HepG2 (cell line): ENCODE measurements around the gene KRTCAP2. TPM values are rescaled to one million over a fixed set of nuclear protein-coding genes. Genes with fewer than 3 reads are reported as not detected.
A peak's percentile ranks its signal among the peaks of the same experiment; 100 is the strongest.

Experiments
- BRCA1 ChIP-seq: sonication (generic); formaldehyde crosslinking; IDR thresholded peaks from 2 replicates; pipeline ENCODE4 v1.4.0; 2020; ENCODE audit warnings: missing genetic modification reagents
- DNMT1 ChIP-seq: sonication (generic); formaldehyde crosslinking; IDR thresholded peaks from 2 replicates; pipeline ENCODE4 v1.5.1; 2020; ENCODE audit warnings: mild to moderate bottlenecking, missing genetic modification reagents
- GATAD1 ChIP-seq: IDR thresholded peaks from 2 replicates; pipeline ENCODE4 v1.6.1; 2016; ENCODE audit warnings: missing genetic modification reagents, missing compliant biosample characterization
- HCFC1 ChIP-seq: fragments of 150-350 bp; IDR thresholded peaks from 2 replicates; pipeline ENCODE4 v1.6.1; 2014; ENCODE audit warnings: low read depth, low read length
- HNRNPL ChIP-seq: fragments of 200-400 bp; formaldehyde crosslinking; IDR thresholded peaks from 2 replicates; pipeline ENCODE4 v1.6.1; 2017; ENCODE audit warnings: mild to moderate bottlenecking, low read depth, low read length
- JUND ChIP-seq: sonication (generic); formaldehyde crosslinking; IDR thresholded peaks from 2 replicates; pipeline ENCODE4 v1.8.0; 2022; ENCODE audit warnings: mild to moderate bottlenecking, missing genetic modification reagents
- KDM2A ChIP-seq: sonication (generic); formaldehyde crosslinking; IDR thresholded peaks from 2 replicates; pipeline ENCODE4 v1.4.0; 2020; ENCODE audit warnings: low read depth, missing genetic modification reagents, borderline replicate concordance
- KMT2A ChIP-seq: sonication (generic); formaldehyde crosslinking; IDR thresholded peaks from 2 replicates; pipeline ENCODE4 v1.4.0; 2020; ENCODE audit warnings: missing genetic modification reagents
- MXD3 ChIP-seq: IDR thresholded peaks from 2 replicates; pipeline ENCODE4 v1.6.1; 2016; ENCODE audit warnings: mild to moderate bottlenecking, missing biosample characterization, missing genetic modification reagents
- PAWR ChIP-seq: sonication (generic); formaldehyde crosslinking; IDR thresholded peaks from 2 replicates; pipeline ENCODE4 v1.4.0; 2020; ENCODE audit warnings: missing genetic modification reagents, mild to moderate bottlenecking, borderline replicate concordance
- PRMT3 ChIP-seq: sonication (generic); formaldehyde crosslinking; IDR thresholded peaks from 2 replicates; pipeline ENCODE4 v1.8.1; 2022; ENCODE audit warnings: low read depth, mild to moderate bottlenecking, moderate library complexity, missing genetic modification reagents, borderline replicate concordance
- SMARCE1 ChIP-seq: fragments of 450-650 bp; IDR thresholded peaks from 2 replicates; pipeline ENCODE4 v1.6.1; 2017; ENCODE audit warnings: borderline replicate concordance
- SRF ChIP-seq: IDR thresholded peaks from 2 replicates; pipeline ENCODE4 v1.6.1; 2011; ENCODE audit warnings: mild to moderate bottlenecking, low read depth, low read length, moderate library complexity
- ZBTB21 ChIP-seq: sonication (generic); formaldehyde crosslinking; IDR thresholded peaks from 2 replicates; pipeline ENCODE4 v1.4.0; 2020; ENCODE audit warnings: missing genetic modification reagents
- ZBTB38 ChIP-seq: sonication (generic); formaldehyde crosslinking; IDR thresholded peaks from 2 replicates; pipeline ENCODE4 v1.5.1; 2020; ENCODE audit warnings: mild to moderate bottlenecking, missing genetic modification reagents
- ZBTB43 ChIP-seq: sonication (generic); formaldehyde crosslinking; conservative IDR thresholded peaks from 2 replicates; pipeline ENCODE4 v1.4.0; 2020; ENCODE audit warnings: missing genetic modification reagents
- ZFP62 ChIP-seq: sonication (generic); formaldehyde crosslinking; IDR thresholded peaks from 2 replicates; pipeline ENCODE4 v1.4.0; 2020; ENCODE audit warnings: missing genetic modification reagents
- ZFY ChIP-seq: sonication (generic); formaldehyde crosslinking; IDR thresholded peaks from 2 replicates; pipeline ENCODE4 v1.4.0; 2020; ENCODE audit warnings: missing genetic modification reagents
- ZMAT3 ChIP-seq: sonication (generic); formaldehyde crosslinking; conservative IDR thresholded peaks from 2 replicates; pipeline ENCODE4 v1.7.0; 2021; ENCODE audit warnings: missing genetic modification reagents
- ZNF263 ChIP-seq: sonication (generic); formaldehyde crosslinking; IDR thresholded peaks from 2 replicates; pipeline ENCODE4 v1.4.0; 2020; ENCODE audit warnings: missing genetic modification reagents
- ZNF296 ChIP-seq: sonication (generic); formaldehyde crosslinking; conservative IDR thresholded peaks from 2 replicates; pipeline ENCODE4 v1.5.0; 2020; ENCODE audit warnings: mild to moderate bottlenecking, missing genetic modification reagents
- ZNF33B ChIP-seq: sonication (generic); formaldehyde crosslinking; IDR thresholded peaks from 2 replicates; pipeline ENCODE4 v1.5.1; 2020; ENCODE audit warnings: mild to moderate bottlenecking, missing genetic modification reagents
- ZNF768 ChIP-seq: sonication (generic); formaldehyde crosslinking; IDR thresholded peaks from 2 replicates; pipeline ENCODE4 v1.4.0; 2020; ENCODE audit warnings: missing genetic modification reagents
- polyA plus RNA-seq, 8 experiments: library from polyadenylated mRNA; depleted of rRNA in 3 of 8; stranded (reverse) in 7 of 8; unstranded in 1 of 8; fragments of >200 nt; fragmentation: Illumina TruSeq in 4 of 8; extraction: Trizol in 4 of 8; gene quantifications; 2 replicates each; pipeline versions ENCODE4 v1.2.1 to v1.2.3, GENCODE V29; 2011 to 2016; ENCODE audit warnings: low read depth in 4 of 8, missing spikeins in 1 of 8, mixed read lengths in 1 of 8; ENCODE audit not compliant: insufficient read depth in 1 of 8
- total RNA-seq, 5 experiments: library from RNA; depleted of rRNA; stranded (reverse); fragments of >200 nt; fragmentation: Illumina TruSeq; extraction: Trizol; gene quantifications; 2 replicates each; pipeline ENCODE4 v1.2.3, GENCODE V29; 2016; ENCODE audit warnings: low read depth in 1 of 5
- TF ChIP-seq, protein P1 (sequence below): fragments of 450-650 bp; IDR thresholded peaks from 2 replicates; pipeline ENCODE4 v1.6.1; 2017; ENCODE audit warnings: mild to moderate bottlenecking
- TF ChIP-seq, protein P2 (sequence below): sonication (generic); formaldehyde crosslinking; IDR thresholded peaks from 2 replicates; pipeline ENCODE4 v1.8.1; 2023; ENCODE audit warnings: mild to moderate bottlenecking, missing genetic modification reagents
- TF ChIP-seq, protein P3 (sequence below): sonication (generic); formaldehyde crosslinking; IDR thresholded peaks from 2 replicates; pipeline ENCODE4 v1.5.1; 2020; ENCODE audit warnings: missing genetic modification reagents, mild to moderate bottlenecking, borderline replicate concordance

The KRTCAP2 gene
- total and polyA plus RNA-seq, 2 of the 13 experiments (the other 11 are each of a cell fraction or from before 2014, with no cell fraction given) = 77.3 to 79.4 TPM

DNA sequence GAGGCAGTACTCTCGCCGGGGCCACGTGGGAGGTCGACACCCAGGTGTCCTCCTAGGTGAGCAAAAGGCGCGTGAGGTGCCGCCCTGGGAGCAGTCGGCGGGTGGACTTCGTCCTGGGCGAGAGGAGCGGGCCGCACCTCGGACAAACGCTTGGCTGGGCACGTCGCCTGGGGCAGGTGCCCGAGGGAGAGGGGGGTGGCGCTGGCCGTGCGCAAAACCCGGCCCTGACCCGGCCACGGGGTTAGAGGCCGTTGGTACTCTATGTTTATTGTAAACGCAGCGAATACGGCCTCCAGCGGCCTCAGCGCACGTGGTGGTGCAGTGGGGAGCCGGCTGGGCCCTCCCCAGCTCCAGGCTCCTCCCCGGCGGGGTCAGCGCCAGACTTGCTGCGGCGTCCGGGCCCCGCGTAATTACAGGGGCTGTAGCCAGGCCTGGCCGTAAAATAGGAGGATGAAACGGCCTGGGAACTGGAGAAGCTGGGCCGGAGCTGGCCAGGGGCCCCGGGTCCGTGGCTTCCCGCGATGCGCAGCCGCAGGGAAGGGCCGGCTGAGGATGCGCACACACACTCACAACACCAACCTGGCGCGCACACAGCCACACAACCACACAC, 47.1 kb downstream of the KRTCAP2 start (continued):
- TF ChIP-seq, protein P1, sequence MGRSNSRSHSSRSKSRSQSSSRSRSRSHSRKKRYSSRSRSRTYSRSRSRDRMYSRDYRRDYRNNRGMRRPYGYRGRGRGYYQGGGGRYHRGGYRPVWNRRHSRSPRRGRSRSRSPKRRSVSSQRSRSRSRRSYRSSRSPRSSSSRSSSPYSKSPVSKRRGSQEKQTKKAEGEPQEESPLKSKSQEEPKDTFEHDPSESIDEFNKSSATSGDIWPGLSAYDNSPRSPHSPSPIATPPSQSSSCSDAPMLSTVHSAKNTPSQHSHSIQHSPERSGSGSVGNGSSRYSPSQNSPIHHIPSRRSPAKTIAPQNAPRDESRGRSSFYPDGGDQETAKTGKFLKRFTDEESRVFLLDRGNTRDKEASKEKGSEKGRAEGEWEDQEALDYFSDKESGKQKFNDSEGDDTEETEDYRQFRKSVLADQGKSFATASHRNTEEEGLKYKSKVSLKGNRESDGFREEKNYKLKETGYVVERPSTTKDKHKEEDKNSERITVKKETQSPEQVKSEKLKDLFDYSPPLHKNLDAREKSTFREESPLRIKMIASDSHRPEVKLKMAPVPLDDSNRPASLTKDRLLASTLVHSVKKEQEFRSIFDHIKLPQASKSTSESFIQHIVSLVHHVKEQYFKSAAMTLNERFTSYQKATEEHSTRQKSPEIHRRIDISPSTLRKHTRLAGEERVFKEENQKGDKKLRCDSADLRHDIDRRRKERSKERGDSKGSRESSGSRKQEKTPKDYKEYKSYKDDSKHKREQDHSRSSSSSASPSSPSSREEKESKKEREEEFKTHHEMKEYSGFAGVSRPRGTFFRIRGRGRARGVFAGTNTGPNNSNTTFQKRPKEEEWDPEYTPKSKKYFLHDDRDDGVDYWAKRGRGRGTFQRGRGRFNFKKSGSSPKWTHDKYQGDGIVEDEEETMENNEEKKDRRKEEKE = no peak
- TF ChIP-seq BRCA1 = peak; percentile 20; the same call in 1 of the 2 replicates
- TF ChIP-seq, protein P2, sequence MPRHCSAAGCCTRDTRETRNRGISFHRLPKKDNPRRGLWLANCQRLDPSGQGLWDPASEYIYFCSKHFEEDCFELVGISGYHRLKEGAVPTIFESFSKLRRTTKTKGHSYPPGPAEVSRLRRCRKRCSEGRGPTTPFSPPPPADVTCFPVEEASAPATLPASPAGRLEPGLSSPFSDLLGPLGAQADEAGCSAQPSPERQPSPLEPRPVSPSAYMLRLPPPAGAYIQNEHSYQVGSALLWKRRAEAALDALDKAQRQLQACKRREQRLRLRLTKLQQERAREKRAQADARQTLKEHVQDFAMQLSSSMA (CRISPR knock-in tag) = no peak
- TF ChIP-seq ZNF296 (CRISPR knock-in tag) = peak; percentile 72; the same call in 1 of the 2 replicates
- no peak for TF ChIP-seq PAWR
- TF ChIP-seq DNMT1 = no peak
- peak; percentile 87 for TF ChIP-seq KDM2A (CRISPR knock-in tag)
- TF ChIP-seq HNRNPL = peak; percentile 99
- peak; percentile 99 for TF ChIP-seq ZBTB43 (CRISPR knock-in tag)
- peak; percentile 93 for TF ChIP-seq ZBTB38 (CRISPR knock-in tag)
- TF ChIP-seq KMT2A (CRISPR knock-in tag) = no peak; the same call in 1 of the 2 replicates
- TF ChIP-seq, protein P3, sequence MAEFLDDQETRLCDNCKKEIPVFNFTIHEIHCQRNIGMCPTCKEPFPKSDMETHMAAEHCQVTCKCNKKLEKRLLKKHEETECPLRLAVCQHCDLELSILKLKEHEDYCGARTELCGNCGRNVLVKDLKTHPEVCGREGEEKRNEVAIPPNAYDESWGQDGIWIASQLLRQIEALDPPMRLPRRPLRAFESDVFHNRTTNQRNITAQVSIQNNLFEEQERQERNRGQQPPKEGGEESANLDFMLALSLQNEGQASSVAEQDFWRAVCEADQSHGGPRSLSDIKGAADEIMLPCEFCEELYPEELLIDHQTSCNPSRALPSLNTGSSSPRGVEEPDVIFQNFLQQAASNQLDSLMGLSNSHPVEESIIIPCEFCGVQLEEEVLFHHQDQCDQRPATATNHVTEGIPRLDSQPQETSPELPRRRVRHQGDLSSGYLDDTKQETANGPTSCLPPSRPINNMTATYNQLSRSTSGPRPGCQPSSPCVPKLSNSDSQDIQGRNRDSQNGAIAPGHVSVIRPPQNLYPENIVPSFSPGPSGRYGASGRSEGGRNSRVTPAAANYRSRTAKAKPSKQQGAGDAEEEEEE (CRISPR knock-in tag) = peak; percentile 97
- peak; percentile 97 for TF ChIP-seq MXD3 (CRISPR knock-in tag)
- TF ChIP-seq ZMAT3 (CRISPR knock-in tag) = peak; percentile 94
- no peak for TF ChIP-seq SMARCE1
- TF ChIP-seq ZNF263 = peak; percentile 95
- TF ChIP-seq ZFP62 (CRISPR knock-in tag) = no peak
- TF ChIP-seq GATAD1 (CRISPR knock-in tag) = peak; percentile 77
- no peak for TF ChIP-seq SRF
- TF ChIP-seq ZBTB21 (CRISPR knock-in tag) = peak; percentile 51
- no peak for TF ChIP-seq HCFC1
- TF ChIP-seq ZNF768 (CRISPR knock-in tag) = peak; percentile 42; the same call in 1 of the 2 replicates
- peak; percentile 87 for TF ChIP-seq ZFY (CRISPR knock-in tag)
- peak; percentile 67 for TF ChIP-seq ZNF33B (CRISPR knock-in tag)
- TF ChIP-seq PRMT3 (CRISPR knock-in tag) = peak; percentile 79
- 0 out of 2 replicates have a peak, but pooled peaks have one; percentile 10 for TF ChIP-seq JUND (CRISPR knock-in tag)
